Measurements from ENCODE around the gene RIIAD1.

RIIAD1 gene

DNA sequence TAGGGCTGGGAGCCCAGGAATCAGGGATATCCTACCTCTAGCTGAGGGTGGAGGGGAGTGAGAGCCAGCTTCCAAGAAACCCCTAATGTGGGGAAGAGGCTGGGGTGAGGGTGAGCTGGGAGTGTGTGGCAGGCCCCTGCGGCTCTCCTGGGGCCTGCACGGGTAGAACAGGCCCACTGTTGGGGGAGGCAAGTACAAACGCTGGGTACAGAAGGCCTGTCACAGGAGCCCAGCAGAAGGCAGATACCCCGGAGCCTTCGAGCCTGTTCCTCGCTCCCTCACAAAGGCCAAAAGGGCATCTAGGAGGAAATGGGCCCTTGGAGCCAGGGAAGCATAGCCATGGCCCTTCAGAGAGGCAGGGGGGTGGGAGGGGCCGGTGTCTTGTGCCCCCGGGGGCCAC, 18.4 kb upstream of the RIIAD1 start:
- DNase-seq, result no peak
- TF ChIP-seq, protein P1, sequence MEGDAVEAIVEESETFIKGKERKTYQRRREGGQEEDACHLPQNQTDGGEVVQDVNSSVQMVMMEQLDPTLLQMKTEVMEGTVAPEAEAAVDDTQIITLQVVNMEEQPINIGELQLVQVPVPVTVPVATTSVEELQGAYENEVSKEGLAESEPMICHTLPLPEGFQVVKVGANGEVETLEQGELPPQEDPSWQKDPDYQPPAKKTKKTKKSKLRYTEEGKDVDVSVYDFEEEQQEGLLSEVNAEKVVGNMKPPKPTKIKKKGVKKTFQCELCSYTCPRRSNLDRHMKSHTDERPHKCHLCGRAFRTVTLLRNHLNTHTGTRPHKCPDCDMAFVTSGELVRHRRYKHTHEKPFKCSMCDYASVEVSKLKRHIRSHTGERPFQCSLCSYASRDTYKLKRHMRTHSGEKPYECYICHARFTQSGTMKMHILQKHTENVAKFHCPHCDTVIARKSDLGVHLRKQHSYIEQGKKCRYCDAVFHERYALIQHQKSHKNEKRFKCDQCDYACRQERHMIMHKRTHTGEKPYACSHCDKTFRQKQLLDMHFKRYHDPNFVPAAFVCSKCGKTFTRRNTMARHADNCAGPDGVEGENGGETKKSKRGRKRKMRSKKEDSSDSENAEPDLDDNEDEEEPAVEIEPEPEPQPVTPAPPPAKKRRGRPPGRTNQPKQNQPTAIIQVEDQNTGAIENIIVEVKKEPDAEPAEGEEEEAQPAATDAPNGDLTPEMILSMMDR (IDR thresholded peaks at IDR 0.05), result no peak
- H3K4me3 Mint-ChIP-seq, result peak overlapping the region; percentile 6
- H3K4me1 Mint-ChIP-seq, result peaks cover 24% of the 10 kb centered on the region
- H3K27me3 Mint-ChIP-seq (ENCODE audit: low read depth, poor library complexity), result peaks cover 11% of the 10 kb centered on the region
- H3K9me3 Mint-ChIP-seq, result no peaks in the 10 kb centered on the region
- H3K36me3 Mint-ChIP-seq (ENCODE audit: low read depth), result peaks cover 28% of the 10 kb centered on the region
- peak overlapping the region; percentile 97 for H3K27ac Mint-ChIP-seq

DNA sequence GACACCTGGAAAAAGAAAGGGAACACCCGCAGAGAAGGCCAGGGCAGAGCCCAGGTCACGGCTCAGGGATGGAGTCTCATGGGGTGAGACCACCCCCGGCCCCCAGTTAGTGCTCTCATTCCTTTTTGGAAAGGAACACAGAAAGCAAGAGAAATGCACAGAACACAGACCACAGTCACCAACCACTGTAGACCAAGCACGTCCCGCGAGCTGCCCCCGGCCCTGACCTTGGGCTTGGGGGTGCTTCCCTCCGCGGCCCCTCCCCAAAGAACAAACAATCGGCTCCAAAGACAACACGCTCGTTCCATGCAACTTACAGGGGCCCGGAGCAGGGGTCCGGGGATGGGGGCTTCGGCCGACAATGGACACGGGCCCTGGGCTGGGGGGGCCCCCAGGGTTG, 17.5 kb upstream of the RIIAD1 start:
- Mint-ChIP-seq H3K4me1 (peaks cover 24% of the 10 kb centered on the region), H3K4me3 (no peak overlapping the region), H3K9me3 (no peaks in the 10 kb centered on the region), H3K27me3 (ENCODE audit: low read depth, poor library complexity) (peaks cover 11% of the 10 kb centered on the region), H3K36me3 (ENCODE audit: low read depth) (peaks cover 23% of the 10 kb centered on the region), H3K27ac (peak overlapping the region; percentile 34)
- TF ChIP-seq, protein P1 (IDR thresholded peaks at IDR 0.05), result no peak
- no peak for DNase-seq

DNA sequence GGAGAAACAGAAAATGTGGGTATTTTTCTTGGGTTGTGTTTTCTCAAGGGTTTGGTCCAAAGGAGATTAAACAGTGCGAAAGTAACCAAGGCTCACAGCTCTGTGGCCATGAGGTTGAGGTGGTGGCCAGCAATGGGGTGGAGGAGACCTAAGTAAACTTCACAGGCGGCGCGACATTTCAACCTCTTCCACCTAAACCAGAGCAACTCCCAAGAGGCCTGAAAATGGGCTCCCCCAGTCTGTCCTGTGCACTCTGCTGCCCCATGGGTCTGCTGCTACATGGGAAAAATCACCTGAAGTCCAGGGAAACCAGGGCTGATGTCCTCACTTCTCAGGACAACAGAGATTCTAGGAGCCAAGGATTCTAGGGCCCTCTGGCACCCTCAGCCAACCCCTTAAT, 17.1 kb upstream of the RIIAD1 start:
- H3K4me3 Mint-ChIP-seq, result no peak overlapping the region
- TF ChIP-seq, protein P1 (IDR thresholded peaks at IDR 0.05), result no peak
- no peak for DNase-seq
- H3K9me3 Mint-ChIP-seq, result no peaks in the 10 kb centered on the region
- H3K36me3 Mint-ChIP-seq (ENCODE audit: low read depth), result peaks cover 19% of the 10 kb centered on the region
- peaks cover 11% of the 10 kb centered on the region for H3K27me3 Mint-ChIP-seq (ENCODE audit: low read depth, poor library complexity)
- H3K4me1 Mint-ChIP-seq, result peaks cover 24% of the 10 kb centered on the region
- H3K27ac Mint-ChIP-seq, result peak overlapping the region; percentile 0

DNA sequence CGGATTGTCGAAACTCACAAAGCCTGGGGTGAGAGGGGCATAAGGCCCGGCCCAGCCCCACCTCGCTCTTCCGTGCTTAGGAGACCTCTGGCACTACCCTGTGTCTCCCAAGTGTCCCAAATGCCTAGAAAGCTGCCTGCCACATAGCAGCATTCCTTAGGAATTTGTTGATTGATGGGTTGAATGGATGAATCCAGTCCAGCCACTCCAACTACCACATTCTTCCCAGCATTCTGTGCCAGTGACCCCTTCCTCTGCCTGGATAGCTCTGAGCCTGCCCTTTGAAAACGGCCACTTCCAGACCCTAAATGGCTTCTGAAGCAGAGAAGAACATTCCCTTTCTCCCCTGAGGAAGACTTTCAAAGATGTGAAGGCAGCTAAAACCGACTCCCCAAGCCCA, 16.2 kb upstream of the RIIAD1 start:
- Mint-ChIP-seq H3K27ac (no peak overlapping the region), H3K4me1 (peaks cover 24% of the 10 kb centered on the region), H3K4me3 (no peak overlapping the region), H3K27me3 (ENCODE audit: low read depth, poor library complexity) (peaks cover 11% of the 10 kb centered on the region), H3K9me3 (no peaks in the 10 kb centered on the region), H3K36me3 (ENCODE audit: low read depth) (peaks cover 10% of the 10 kb centered on the region)
- TF ChIP-seq, protein P1 (IDR thresholded peaks at IDR 0.05), result no peak
- no peak for DNase-seq

DNA sequence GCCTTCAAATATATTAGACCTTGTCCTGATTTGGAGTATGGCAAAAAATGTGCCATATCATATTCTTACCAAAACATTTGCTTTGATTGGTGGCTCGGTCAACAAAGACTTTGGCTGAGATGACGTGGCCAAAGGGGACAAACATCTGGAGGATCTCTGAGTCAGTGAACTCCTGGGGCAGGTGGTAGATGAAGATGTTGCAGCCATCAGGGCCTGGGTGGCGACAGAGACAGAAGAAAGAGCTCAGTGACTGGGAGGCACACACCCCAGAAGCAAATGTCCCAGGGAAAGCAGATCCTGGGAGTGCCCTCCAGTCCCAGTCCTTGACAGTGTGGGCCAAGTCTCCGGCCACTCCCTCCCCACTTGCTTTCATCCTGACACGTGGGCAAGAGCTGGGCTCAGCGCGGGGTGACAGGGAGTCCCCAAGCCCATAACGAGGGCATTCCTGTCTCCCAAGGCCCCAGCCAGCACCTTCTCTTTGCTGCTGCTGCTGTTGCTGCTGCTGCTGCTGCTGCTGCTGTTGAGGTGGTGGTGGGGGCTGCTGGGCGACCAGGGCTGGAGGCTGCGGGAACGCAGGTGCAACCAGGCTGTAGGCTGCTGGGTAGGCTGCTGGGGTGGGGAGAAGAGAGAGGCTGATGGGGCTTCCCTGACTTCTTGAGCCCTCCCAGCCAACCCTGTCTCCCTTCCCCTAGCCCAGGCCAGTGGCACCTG, 15.4 kb upstream of the RIIAD1 start:
- no peak for DNase-seq
- H3K4me3 Mint-ChIP-seq, result no peak overlapping the region
- TF ChIP-seq, protein P1 (IDR thresholded peaks at IDR 0.05), result no peak
- H3K4me1 Mint-ChIP-seq, result peaks cover 24% of the 10 kb centered on the region
- H3K9me3 Mint-ChIP-seq, result no peaks in the 10 kb centered on the region
- peaks cover 3% of the 10 kb centered on the region for H3K36me3 Mint-ChIP-seq (ENCODE audit: low read depth)
- peak overlapping the region; percentile 90 for H3K27ac Mint-ChIP-seq
- H3K27me3 Mint-ChIP-seq (ENCODE audit: low read depth, poor library complexity), result peaks cover 11% of the 10 kb centered on the region

Data from nephron progenitor cell (in vitro differentiated cells).